Loucy (cell line): ENCODE results near the gene PHKA1.

Source experiments
- EZH2phosphoT487 ChIP-seq: fragments of 200-600 bp; IDR thresholded peaks from 2 replicates; pipeline ENCODE4 v1.6.1; 2018; ENCODE audit warnings: antibody characterized with exemption, mild to moderate bottlenecking, moderate library complexity, borderline replicate concordance
- TF ChIP-seq, protein P1 (sequence below): fragments of 200-600 bp; sonication (generic); conservative IDR thresholded peaks from 2 replicates; pipeline ENCODE4 v1.5.1; 2014; ENCODE audit warnings: mild to moderate bottlenecking, antibody characterized with exemption, low read length

DNA sequence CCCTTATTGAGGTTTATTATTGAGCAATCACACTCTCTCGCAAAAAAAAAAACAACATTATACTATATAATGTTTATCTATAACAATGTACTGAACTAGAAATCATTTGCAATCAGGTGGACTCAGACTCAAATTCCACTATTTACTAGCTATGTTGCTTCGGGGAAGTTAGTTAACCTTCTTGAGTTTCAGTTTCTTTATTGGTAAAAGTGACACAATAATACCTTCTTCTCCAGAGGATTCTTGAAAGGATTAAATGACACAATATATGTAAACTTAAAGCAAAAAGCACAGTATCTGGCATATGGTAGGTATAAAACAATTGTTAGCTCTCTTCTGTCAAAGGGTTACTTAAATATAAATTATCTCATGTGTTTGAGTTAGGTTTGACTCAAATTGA, 110.0 kb downstream of the PHKA1 start:
- TF ChIP-seq, protein P1, sequence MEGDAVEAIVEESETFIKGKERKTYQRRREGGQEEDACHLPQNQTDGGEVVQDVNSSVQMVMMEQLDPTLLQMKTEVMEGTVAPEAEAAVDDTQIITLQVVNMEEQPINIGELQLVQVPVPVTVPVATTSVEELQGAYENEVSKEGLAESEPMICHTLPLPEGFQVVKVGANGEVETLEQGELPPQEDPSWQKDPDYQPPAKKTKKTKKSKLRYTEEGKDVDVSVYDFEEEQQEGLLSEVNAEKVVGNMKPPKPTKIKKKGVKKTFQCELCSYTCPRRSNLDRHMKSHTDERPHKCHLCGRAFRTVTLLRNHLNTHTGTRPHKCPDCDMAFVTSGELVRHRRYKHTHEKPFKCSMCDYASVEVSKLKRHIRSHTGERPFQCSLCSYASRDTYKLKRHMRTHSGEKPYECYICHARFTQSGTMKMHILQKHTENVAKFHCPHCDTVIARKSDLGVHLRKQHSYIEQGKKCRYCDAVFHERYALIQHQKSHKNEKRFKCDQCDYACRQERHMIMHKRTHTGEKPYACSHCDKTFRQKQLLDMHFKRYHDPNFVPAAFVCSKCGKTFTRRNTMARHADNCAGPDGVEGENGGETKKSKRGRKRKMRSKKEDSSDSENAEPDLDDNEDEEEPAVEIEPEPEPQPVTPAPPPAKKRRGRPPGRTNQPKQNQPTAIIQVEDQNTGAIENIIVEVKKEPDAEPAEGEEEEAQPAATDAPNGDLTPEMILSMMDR = no peak
- TF ChIP-seq EZH2phosphoT487 = no peak
